Glutamatergic neuron (in vitro differentiated cells): ENCODE results near the gene DPF1. TPM values are rescaled to one million over a fixed set of nuclear protein-coding genes. Genes with fewer than 3 reads are reported as not detected.

ENCODE experiments used
- DNase-seq: peaks from one replicate; pipeline ENCODE4 v3.0.0; 2022
- H3K27ac Mint-ChIP-seq: one replicate; pipeline ENCODE4 v1.8.0; 2020; ENCODE audit warnings: mild to moderate bottlenecking, mixed read lengths, inconsistent platforms; ENCODE audit not compliant: unreplicated experiment
- H3K27me3 Mint-ChIP-seq: one replicate; pipeline ENCODE4 v1.8.0; 2020; ENCODE audit warnings: mild to moderate bottlenecking, moderate library complexity, mixed read lengths, inconsistent platforms; ENCODE audit not compliant: unreplicated experiment
- H3K36me3 Mint-ChIP-seq: one replicate; pipeline ENCODE4 v1.8.0; 2020; ENCODE audit warnings: mild to moderate bottlenecking, mixed read lengths, inconsistent platforms; ENCODE audit not compliant: unreplicated experiment
- H3K4me1 Mint-ChIP-seq: one replicate; pipeline ENCODE4 v1.8.0; 2020; ENCODE audit warnings: mild to moderate bottlenecking, low read depth, mixed read lengths, inconsistent platforms; ENCODE audit not compliant: unreplicated experiment
- H3K4me3 Mint-ChIP-seq: one replicate; pipeline ENCODE4 v1.8.0; 2020; ENCODE audit warnings: mild to moderate bottlenecking, mixed read lengths, inconsistent platforms; ENCODE audit not compliant: unreplicated experiment
- H3K9me3 Mint-ChIP-seq: one replicate; pipeline ENCODE4 v1.8.0; 2020; ENCODE audit warnings: mild to moderate bottlenecking, moderate library complexity, mixed read lengths, inconsistent platforms; ENCODE audit not compliant: unreplicated experiment
- long read RNA-seq: library from polyadenylated mRNA; unstranded; transcript quantifications from one replicate; pipeline ENCODE4 v2.0.0, GENCODE V29; 2020; ENCODE audit not compliant: unreplicated experiment
- total RNA-seq: library from RNA; stranded (reverse); fragmentation: NEBNext Ultra II Directional; extraction: Animal tissue kit (Norgen Biotek cat#: 25700); gene quantifications from one replicate; pipeline ENCODE4 v1.2.1, GENCODE V29; 2021; ENCODE audit not compliant: unreplicated experiment
- TF ChIP-seq, protein P1 (sequence below): fragments of 200-600 bp; sonication (generic); IDR thresholded peaks from one replicate; pipeline ENCODE4 v1.5.0; 2021; ENCODE audit not compliant: partially characterized antibody, unreplicated experiment

The DPF1 gene
- 33.8 TPM for total RNA-seq
- long read RNA-seq, transcript DPF1-201 (12 exons, 1,632 nt): major isoform, 5 of 23 reads
- long read RNA-seq, partial matches to known transcripts: 2 of 23 reads
- long read RNA-seq, other reads (novel, unspliced or antisense): 14 of 23 reads

DNA sequence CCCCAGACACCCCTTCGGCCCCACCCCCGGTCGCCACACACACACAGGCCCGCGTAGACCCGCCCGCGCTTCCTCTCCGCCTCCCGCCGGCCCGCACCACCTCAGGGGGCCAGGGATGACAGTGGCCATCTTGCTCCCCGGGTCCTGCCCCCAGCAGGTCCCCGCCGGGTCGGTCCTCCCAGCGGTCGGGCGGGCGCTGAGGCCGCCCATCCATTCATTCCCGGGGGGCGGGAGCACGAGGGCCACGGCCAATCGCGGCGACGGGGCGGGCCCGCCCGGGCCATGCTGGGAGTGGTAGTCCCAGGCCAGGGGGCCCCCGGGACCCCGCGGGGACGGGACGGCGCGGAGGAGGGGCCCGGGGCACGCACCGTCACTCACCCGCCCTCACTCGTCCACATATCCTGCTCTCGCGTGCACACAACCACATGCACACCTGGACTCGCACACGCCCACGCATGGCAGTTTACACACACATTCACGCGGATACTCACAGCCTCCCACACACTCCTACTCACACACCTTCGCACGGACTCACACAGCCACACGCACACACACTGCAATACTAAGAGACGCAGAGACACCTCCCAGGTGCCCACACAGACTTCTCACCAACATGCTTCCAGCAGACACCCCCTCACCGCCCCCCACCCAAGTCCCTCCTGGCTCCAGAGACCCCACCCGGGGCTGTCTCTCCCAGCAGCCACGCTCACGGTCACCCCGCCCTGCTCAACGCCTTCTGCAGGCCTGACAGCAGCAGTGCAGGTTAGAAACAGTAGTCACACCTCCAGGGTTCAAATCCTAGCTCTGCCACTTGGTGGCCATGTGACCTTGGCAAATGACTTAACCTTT, at the start of gene DPF1:
TSS of gene DPF1 (minus strand) at position 209 of the 849 bp plus-strand sequence. CDS start at position 129, 80 bp downstream.
- Mint-ChIP-seq H3K4me1 (peaks cover 19% of the 10 kb centered on the region), H3K9me3 (peaks cover 10% of the 10 kb centered on the region), H3K36me3 (peaks cover 8% of the 10 kb centered on the region), H3K27ac (peak within 1 kb of the TSS; percentile 40), H3K27me3 (peaks cover 13% of the 10 kb centered on the region), H3K4me3 (peak within 1 kb of the TSS; percentile 98)
- DNase-seq: peak; percentile 93
- TF ChIP-seq, protein P1, sequence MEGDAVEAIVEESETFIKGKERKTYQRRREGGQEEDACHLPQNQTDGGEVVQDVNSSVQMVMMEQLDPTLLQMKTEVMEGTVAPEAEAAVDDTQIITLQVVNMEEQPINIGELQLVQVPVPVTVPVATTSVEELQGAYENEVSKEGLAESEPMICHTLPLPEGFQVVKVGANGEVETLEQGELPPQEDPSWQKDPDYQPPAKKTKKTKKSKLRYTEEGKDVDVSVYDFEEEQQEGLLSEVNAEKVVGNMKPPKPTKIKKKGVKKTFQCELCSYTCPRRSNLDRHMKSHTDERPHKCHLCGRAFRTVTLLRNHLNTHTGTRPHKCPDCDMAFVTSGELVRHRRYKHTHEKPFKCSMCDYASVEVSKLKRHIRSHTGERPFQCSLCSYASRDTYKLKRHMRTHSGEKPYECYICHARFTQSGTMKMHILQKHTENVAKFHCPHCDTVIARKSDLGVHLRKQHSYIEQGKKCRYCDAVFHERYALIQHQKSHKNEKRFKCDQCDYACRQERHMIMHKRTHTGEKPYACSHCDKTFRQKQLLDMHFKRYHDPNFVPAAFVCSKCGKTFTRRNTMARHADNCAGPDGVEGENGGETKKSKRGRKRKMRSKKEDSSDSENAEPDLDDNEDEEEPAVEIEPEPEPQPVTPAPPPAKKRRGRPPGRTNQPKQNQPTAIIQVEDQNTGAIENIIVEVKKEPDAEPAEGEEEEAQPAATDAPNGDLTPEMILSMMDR: peak; percentile 36

DNA sequence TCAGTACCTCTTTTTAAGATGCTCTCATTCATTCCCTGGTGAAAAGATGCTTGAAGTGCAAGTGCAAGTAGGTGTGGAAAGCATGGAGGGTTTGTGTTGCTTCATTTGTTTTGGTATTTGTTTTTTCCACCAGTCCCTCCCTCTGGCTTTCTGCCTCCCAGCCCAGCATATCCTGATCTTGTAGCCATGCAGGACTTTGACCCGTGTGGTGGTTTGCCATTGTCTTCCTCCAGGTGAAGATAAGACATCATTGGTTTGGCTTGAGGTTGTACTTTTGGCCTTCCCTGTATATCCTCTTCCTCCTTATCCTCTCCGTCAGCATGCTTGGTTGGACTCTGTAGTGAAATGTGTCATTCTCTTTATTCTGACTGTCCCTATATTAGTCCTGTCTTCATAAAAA, 49.5 kb upstream of the DPF1 start:
- no peak for DNase-seq
- peaks cover 4% of the 10 kb centered on the region for H3K36me3 Mint-ChIP-seq
- no peak overlapping the region for H3K27ac Mint-ChIP-seq
- H3K27me3 Mint-ChIP-seq: no peaks in the 10 kb centered on the region
- H3K4me1 Mint-ChIP-seq: peaks cover 7% of the 10 kb centered on the region
- no peak overlapping the region for H3K4me3 Mint-ChIP-seq
- TF ChIP-seq, protein P1: no peak
- H3K9me3 Mint-ChIP-seq: peaks cover 3% of the 10 kb centered on the region

DNA sequence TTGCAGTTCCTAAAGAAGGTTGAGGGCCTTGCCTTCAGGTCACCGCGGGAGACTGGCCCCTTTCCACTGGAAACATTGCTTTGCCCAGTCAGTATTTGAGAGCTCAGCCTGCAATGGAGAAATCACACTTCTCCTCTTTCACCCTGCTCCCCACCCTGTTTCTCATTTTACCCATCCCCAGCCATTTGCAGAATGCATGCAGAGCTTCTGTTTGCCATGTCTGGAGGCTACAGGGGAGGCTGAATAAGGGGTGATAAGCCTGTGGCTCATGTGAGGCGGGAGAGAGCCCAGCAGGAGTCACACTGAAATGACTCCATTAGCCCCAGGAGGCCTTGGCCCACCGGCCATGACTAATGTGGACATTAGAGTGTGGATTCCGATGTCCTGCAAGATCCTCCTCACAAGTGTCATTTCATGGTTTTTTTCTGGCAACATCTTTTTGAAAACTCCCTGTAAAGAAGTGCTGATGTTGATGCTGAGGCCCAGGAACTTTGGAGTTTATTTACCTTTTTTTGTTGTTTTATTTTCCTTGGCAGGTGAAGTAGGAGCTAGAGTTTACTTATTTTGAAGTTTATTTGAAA, 46.7 kb upstream of the DPF1 start:
- peaks cover 3% of the 10 kb centered on the region for H3K9me3 Mint-ChIP-seq
- no peak for DNase-seq
- TF ChIP-seq, protein P1: no peak
- H3K27me3 Mint-ChIP-seq: peaks cover 2% of the 10 kb centered on the region
- H3K4me1 Mint-ChIP-seq: peaks cover 26% of the 10 kb centered on the region
- peaks cover 8% of the 10 kb centered on the region for H3K36me3 Mint-ChIP-seq
- H3K4me3 Mint-ChIP-seq: no peak overlapping the region
- peak overlapping the region; percentile 17 for H3K27ac Mint-ChIP-seq

DNA sequence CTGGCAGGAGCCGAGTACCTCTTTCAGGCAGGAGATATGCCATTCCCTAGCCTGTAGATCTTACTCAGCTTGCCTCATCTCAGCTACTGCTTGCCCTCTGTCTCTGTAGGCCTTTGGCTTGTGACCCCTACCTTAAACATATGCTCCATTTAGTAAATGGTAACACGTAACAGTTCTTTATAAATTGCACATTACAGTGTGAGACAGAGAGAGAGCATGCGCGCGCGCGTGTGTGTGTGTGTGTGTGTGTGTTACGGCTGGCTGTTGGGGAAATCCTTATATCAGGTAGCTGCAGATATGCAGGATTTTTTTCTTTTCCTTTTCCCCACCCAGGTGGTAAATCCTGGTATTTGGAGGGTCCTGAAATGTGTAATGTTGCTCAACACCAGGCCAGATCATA, 44.5 kb upstream of the DPF1 start:
- Mint-ChIP-seq H3K4me1 (peaks cover 38% of the 10 kb centered on the region), H3K27me3 (peaks cover 2% of the 10 kb centered on the region), H3K36me3 (peaks cover 9% of the 10 kb centered on the region), H3K9me3 (peaks cover 5% of the 10 kb centered on the region), H3K4me3 (no peak overlapping the region), H3K27ac (no peak overlapping the region)
- peak; percentile 55 for DNase-seq
- TF ChIP-seq, protein P1: no peak
